Muscle of leg (tissue), 11 donors: ENCODE data around the gene PKD1L1. TPM values are rescaled to one million over a fixed set of nuclear protein-coding genes. Genes with fewer than 3 reads are reported as not detected.

ENCODE experiments used
- DNase-seq: peaks from one replicate; pipeline ENCODE4 v3.0.0; 2013
- H3K27ac ChIP-seq: one replicate; pipeline ENCODE4 v1.5.1; 2013; ENCODE audit warnings: mild to moderate bottlenecking, low read length, control low read depth
- H3K27me3 ChIP-seq: one replicate; pipeline ENCODE4 v1.6.1; 2013; ENCODE audit warnings: low read length; ENCODE audit not compliant: control insufficient read depth, insufficient read depth
- H3K36me3 ChIP-seq: one replicate; pipeline ENCODE4 v1.6.1; 2013; ENCODE audit warnings: low read length; ENCODE audit not compliant: control insufficient read depth, insufficient read depth
- H3K4me1 ChIP-seq: one replicate; pipeline ENCODE4 v1.6.1; 2013; ENCODE audit warnings: low read length; ENCODE audit not compliant: control insufficient read depth, insufficient read depth
- H3K4me3 ChIP-seq: one replicate; pipeline ENCODE4 v1.5.1; 2013; ENCODE audit warnings: low read length, control low read depth
- H3K9me3 ChIP-seq: replicated peaks from 2 replicates; pipeline ENCODE4 v1.6.1; 2013; ENCODE audit warnings: low read depth, low read length; ENCODE audit not compliant: control insufficient read depth
- WGBS: methylation state at CpG from one replicate; pipeline ENCODE4 v1.1.5; 2013; ENCODE audit warnings: missing lambda C conversion rate; ENCODE audit not compliant: insufficient coverage; 5-methylcytosine and 5-hydroxymethylcytosine counted together
- polyA plus RNA-seq, 8 donors: library from polyadenylated mRNA; unstranded; fragments of 120-200 nt; gene quantifications; one replicate each; pipeline versions ENCODE4 v1.2.1 to v1.2.3, GENCODE V29; 2013; ENCODE audit warnings: inconsistent platforms in 1 of 8, low replicate concordance in 1 of 8; ENCODE audit not compliant: insufficient read length in 8 of 8, insufficient read depth in 1 of 8
- total RNA-seq: library from RNA; stranded (reverse); fragments of 120-200 nt; gene quantifications from one replicate; pipeline ENCODE4 v1.2.4, GENCODE V29; 2013

PKD1L1 gene
- total and polyA plus RNA-seq, 9 donors = 0.27 to 1.9 (median 0.59) TPM

GRCh38 chr7:47979832-47980181 lies 31.5 kb upstream of the PKD1L1 start:
- H3K27ac ChIP-seq = peak overlapping the region; percentile 86
- peaks cover 28% of the 10 kb centered on the region for H3K36me3 ChIP-seq
- no CpG with 5 or more reads among the region's 7 CpGs for WGBS
- H3K27me3 ChIP-seq = no peaks in the 10 kb centered on the region
- no peak for DNase-seq
- peaks cover 7% of the 10 kb centered on the region for H3K4me1 ChIP-seq
- peak overlapping the region; percentile 57 for H3K4me3 ChIP-seq
- H3K9me3 ChIP-seq = no peaks in the 10 kb centered on the region

GRCh38 chr7:47979145-47979831 lies 31.0 kb upstream of the PKD1L1 start, which contains the start of gene HUS1:
Gene HUS1, minus strand, starts transcription at chr7:47979615. Its CDS starts 96 bp downstream, at chr7:47979519.
- peaks cover 7% of the 10 kb centered on the region for H3K4me1 ChIP-seq
- H3K27me3 ChIP-seq = no peaks in the 10 kb centered on the region
- no peaks in the 10 kb centered on the region for H3K9me3 ChIP-seq
- H3K36me3 ChIP-seq = peaks cover 33% of the 10 kb centered on the region
- H3K4me3 ChIP-seq = peak within 1 kb of the TSS; percentile 57
- WGBS = under 1% methylated on average over 44 of the region's 62 CpGs
- DNase-seq = peak; percentile 96
- H3K27ac ChIP-seq = peak within 1 kb of the TSS; percentile 86

- H3K36me3 ChIP-seq = peaks cover 38% of the 10 kb centered on the region
- DNase-seq = no peak
- H3K9me3 ChIP-seq = no peaks in the 10 kb centered on the region
- 0% methylated on average over 2 of the region's 4 CpGs for WGBS
- peaks cover 7% of the 10 kb centered on the region for H3K4me1 ChIP-seq
- H3K27ac ChIP-seq = peak overlapping the region; percentile 86
- no peaks in the 10 kb centered on the region for H3K27me3 ChIP-seq
- H3K4me3 ChIP-seq = peak overlapping the region; percentile 57
These were observed 30.5 kb upstream of the PKD1L1 start for GRCh38 chr7:47978790-47979144.

GRCh38 chr7:47973739-47974138 lies 25.5 kb upstream of the PKD1L1 start:
- Histone ChIP-seq H3K4me3 (no peak overlapping the region), H3K36me3 (peaks cover 66% of the 10 kb centered on the region), H3K9me3 (no peaks in the 10 kb centered on the region), H3K27me3 (no peaks in the 10 kb centered on the region), H3K27ac (no peak overlapping the region), H3K4me1 (peaks cover 7% of the 10 kb centered on the region)
- WGBS = 67% methylated on average over 1 of the region's 1 CpG
- no peak for DNase-seq

GRCh38 chr7:47970761-47971160 lies 22.5 kb upstream of the PKD1L1 start:
- peak overlapping the region; percentile 76 for H3K27ac ChIP-seq
- no peaks in the 10 kb centered on the region for H3K27me3 ChIP-seq
- no peaks in the 10 kb centered on the region for H3K4me1 ChIP-seq
- peaks cover 60% of the 10 kb centered on the region for H3K36me3 ChIP-seq
- no peaks in the 10 kb centered on the region for H3K9me3 ChIP-seq
- H3K4me3 ChIP-seq = no peak overlapping the region
- WGBS = no CpG with 5 or more reads among the region's 1 CpG
- peak; percentile 15 for DNase-seq

GRCh38 chr7:47968847-47969774 lies 20.8 kb upstream of the PKD1L1 start:
- Histone ChIP-seq H3K4me3 (no peak overlapping the region), H3K27me3 (no peaks in the 10 kb centered on the region)
- peak; percentile 62 for DNase-seq

GRCh38 chr7:47967708-47968107 lies 19.4 kb upstream of the PKD1L1 start:
- DNase-seq = no peak
- Histone ChIP-seq H3K4me1 (no peaks in the 10 kb centered on the region), H3K9me3 (no peaks in the 10 kb centered on the region), H3K27ac (no peak overlapping the region), H3K36me3 (peaks cover 57% of the 10 kb centered on the region), H3K4me3 (no peak overlapping the region), H3K27me3 (no peaks in the 10 kb centered on the region)
- WGBS = no CpG with 5 or more reads among the region's 2 CpGs

More at GRCh38 chr7:47968847-47969774, 20.8 kb upstream of the PKD1L1 start:
- no peaks in the 10 kb centered on the region for H3K4me1 ChIP-seq
- WGBS = 60% methylated on average over 2 of the region's 5 CpGs
- peaks cover 63% of the 10 kb centered on the region for H3K36me3 ChIP-seq
- no peak overlapping the region for H3K27ac ChIP-seq
- no peaks in the 10 kb centered on the region for H3K9me3 ChIP-seq

GRCh38 chr7:47967123-47967522 lies 18.9 kb upstream of the PKD1L1 start:
- peaks cover 57% of the 10 kb centered on the region for H3K36me3 ChIP-seq
- H3K27me3 ChIP-seq = no peaks in the 10 kb centered on the region
- no peak for DNase-seq
- H3K9me3 ChIP-seq = no peaks in the 10 kb centered on the region
- no peak overlapping the region for H3K27ac ChIP-seq
- H3K4me1 ChIP-seq = no peaks in the 10 kb centered on the region
- WGBS = 85% methylated on average over 3 of the region's 5 CpGs
- H3K4me3 ChIP-seq = no peak overlapping the region

- no peaks in the 10 kb centered on the region for H3K9me3 ChIP-seq
- H3K36me3 ChIP-seq = peaks cover 57% of the 10 kb centered on the region
- WGBS = 83% methylated on average over 1 of the region's 5 CpGs
- H3K27me3 ChIP-seq = no peaks in the 10 kb centered on the region
- no peaks in the 10 kb centered on the region for H3K4me1 ChIP-seq
- no peak overlapping the region for H3K27ac ChIP-seq
- no peak for DNase-seq
- H3K4me3 ChIP-seq = no peak overlapping the region
These were observed 17.2 kb upstream of the PKD1L1 start for GRCh38 chr7:47965456-47965855.

- no peak overlapping the region for H3K4me3 ChIP-seq
- H3K27ac ChIP-seq = no peak overlapping the region
- no peaks in the 10 kb centered on the region for H3K4me1 ChIP-seq
- H3K27me3 ChIP-seq = no peaks in the 10 kb centered on the region
- no CpG with 5 or more reads among the region's 3 CpGs for WGBS
- H3K36me3 ChIP-seq = peaks cover 50% of the 10 kb centered on the region
- DNase-seq = no peak
- no peaks in the 10 kb centered on the region for H3K9me3 ChIP-seq
These were observed 14.0 kb upstream of the PKD1L1 start for GRCh38 chr7:47962262-47962661.
